DMS153 (cell line): ENCODE data around the gene SPOCK1.

ENCODE experiments used
- DNase-seq: peaks from one replicate; lab custom pipeline; 2025; lab: John Stamatoyannopoulos, UW

Gene SPOCK1

GRCh38 chr5:137221943-137222342 is 277.2 kb downstream of the SPOCK1 start:
- no peak for DNase-seq

GRCh38 chr5:137220523-137220927 is 278.6 kb downstream of the SPOCK1 start:
- DNase-seq: peak; percentile 41

GRCh38 chr5:137218896-137219295 is 280.2 kb downstream of the SPOCK1 start:
- DNase-seq: peak; percentile 34

GRCh38 chr5:137218471-137218870 is 280.7 kb downstream of the SPOCK1 start:
- no peak for DNase-seq

GRCh38 chr5:137217599-137218200 is 281.4 kb downstream of the SPOCK1 start:
- no peak for DNase-seq

- DNase-seq: no peak
Observed at GRCh38 chr5:137216976-137217598, 282.0 kb downstream of the SPOCK1 start.

- DNase-seq: no peak
Observed at GRCh38 chr5:137215780-137216179, 283.3 kb downstream of the SPOCK1 start.

- no peak for DNase-seq
Observed at GRCh38 chr5:137215261-137215660, 283.9 kb downstream of the SPOCK1 start.

GRCh38 chr5:137214446-137215189 is 284.5 kb downstream of the SPOCK1 start:
- no peak for DNase-seq

- no peak for DNase-seq
Observed at GRCh38 chr5:137212471-137212870, 286.7 kb downstream of the SPOCK1 start.

- peak; percentile 23 for DNase-seq
Observed at GRCh38 chr5:137209232-137209809, 289.8 kb downstream of the SPOCK1 start.

GRCh38 chr5:137207023-137207760 is 291.9 kb downstream of the SPOCK1 start:
- DNase-seq: no peak

- DNase-seq: no peak
Observed at GRCh38 chr5:137206030-137206715, 293.0 kb downstream of the SPOCK1 start.

GRCh38 chr5:137205231-137206027 is 293.7 kb downstream of the SPOCK1 start:
- DNase-seq: peak; percentile 33

- no peak for DNase-seq
Observed at GRCh38 chr5:137203011-137203632, 296.0 kb downstream of the SPOCK1 start.

- no peak for DNase-seq
Observed at GRCh38 chr5:137201876-137202275, 297.2 kb downstream of the SPOCK1 start.

- DNase-seq: no peak
Observed at GRCh38 chr5:137200906-137201700, 298.0 kb downstream of the SPOCK1 start.

- DNase-seq: no peak
Observed at GRCh38 chr5:137199966-137200365, 299.2 kb downstream of the SPOCK1 start.

GRCh38 chr5:137199201-137199600 is 299.9 kb downstream of the SPOCK1 start:
- no peak for DNase-seq
